Myometrial cell (primary cell): ENCODE data around the gene HDDC2. TPM values are rescaled to one million over a fixed set of nuclear protein-coding genes. Genes with fewer than 3 reads are reported as not detected.

Experiments used
- total RNA-seq: library from RNA; depleted of rRNA; stranded (reverse); fragments of >200 nt; gene quantifications from 2 replicates; pipeline ENCODE4 v1.2.3, GENCODE V29; 2015

The HDDC2 gene
- 51.9 and 63.3 TPM in 2 replicates for total RNA-seq

GRCh38 chr6:125301435-125302391, at the start of gene HDDC2:
Gene HDDC2, minus strand, starts transcription at chr6:125301967. Its CDS starts 35 bp downstream, at chr6:125301932.

Other genes starting within 250 kb of the HDDC2 start
- 0.29 and 0.71 TPM in 2 replicates for gene TPD52L1, start 148.2 kb downstream of the HDDC2 start, total RNA-seq